ENCODE measurements around the gene SLC12A8. TPM values are rescaled to one million over a fixed set of nuclear protein-coding genes. Genes with fewer than 3 reads are reported as not detected.

SLC12A8 gene
- total and polyA plus RNA-seq, 9 of the 15 experiments (the other 6 are each of a cell fraction or from before 2014, with no cell fraction given): 0.04 to 0.33 (median 0.09) TPM; not detected in 4

DNA sequence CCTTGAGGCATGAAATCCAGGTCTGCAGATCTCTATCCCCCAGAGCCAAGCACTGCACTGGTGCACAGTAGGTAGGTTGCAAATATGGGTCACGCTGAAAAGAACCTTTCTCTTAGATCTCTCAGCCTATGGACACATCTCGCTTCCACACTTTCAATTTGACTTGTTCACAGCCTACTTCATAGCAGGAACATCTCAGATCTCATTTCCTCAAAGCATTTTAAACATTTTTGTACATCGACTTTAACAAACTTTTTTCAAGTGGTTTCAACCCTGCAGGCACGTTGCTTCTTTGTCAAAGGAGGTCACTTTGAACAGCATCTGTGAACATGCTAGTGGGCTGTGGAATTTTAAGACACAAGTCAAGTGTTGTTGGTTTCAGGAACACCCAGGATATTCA lies 76.0 kb downstream of the SLC12A8 start:
- no peak overlapping the region for H3K9ac ChIP-seq (ENCODE audit: insufficient read depth in 1 of 2, low read depth in 2 of 2, low read length in 2 of 2)
- TF ChIP-seq ZNF224 (CRISPR knock-in tag; IDR thresholded peaks at IDR 0.05) (no peak), PTBP1 (IDR thresholded peaks at IDR 0.05; ENCODE audit: low read depth, low read length) (no peak), MTF1 (CRISPR knock-in tag; IDR thresholded peaks at IDR 0.05; ENCODE audit: borderline replicate concordance) (no peak)
- TF ChIP-seq, protein P1, sequence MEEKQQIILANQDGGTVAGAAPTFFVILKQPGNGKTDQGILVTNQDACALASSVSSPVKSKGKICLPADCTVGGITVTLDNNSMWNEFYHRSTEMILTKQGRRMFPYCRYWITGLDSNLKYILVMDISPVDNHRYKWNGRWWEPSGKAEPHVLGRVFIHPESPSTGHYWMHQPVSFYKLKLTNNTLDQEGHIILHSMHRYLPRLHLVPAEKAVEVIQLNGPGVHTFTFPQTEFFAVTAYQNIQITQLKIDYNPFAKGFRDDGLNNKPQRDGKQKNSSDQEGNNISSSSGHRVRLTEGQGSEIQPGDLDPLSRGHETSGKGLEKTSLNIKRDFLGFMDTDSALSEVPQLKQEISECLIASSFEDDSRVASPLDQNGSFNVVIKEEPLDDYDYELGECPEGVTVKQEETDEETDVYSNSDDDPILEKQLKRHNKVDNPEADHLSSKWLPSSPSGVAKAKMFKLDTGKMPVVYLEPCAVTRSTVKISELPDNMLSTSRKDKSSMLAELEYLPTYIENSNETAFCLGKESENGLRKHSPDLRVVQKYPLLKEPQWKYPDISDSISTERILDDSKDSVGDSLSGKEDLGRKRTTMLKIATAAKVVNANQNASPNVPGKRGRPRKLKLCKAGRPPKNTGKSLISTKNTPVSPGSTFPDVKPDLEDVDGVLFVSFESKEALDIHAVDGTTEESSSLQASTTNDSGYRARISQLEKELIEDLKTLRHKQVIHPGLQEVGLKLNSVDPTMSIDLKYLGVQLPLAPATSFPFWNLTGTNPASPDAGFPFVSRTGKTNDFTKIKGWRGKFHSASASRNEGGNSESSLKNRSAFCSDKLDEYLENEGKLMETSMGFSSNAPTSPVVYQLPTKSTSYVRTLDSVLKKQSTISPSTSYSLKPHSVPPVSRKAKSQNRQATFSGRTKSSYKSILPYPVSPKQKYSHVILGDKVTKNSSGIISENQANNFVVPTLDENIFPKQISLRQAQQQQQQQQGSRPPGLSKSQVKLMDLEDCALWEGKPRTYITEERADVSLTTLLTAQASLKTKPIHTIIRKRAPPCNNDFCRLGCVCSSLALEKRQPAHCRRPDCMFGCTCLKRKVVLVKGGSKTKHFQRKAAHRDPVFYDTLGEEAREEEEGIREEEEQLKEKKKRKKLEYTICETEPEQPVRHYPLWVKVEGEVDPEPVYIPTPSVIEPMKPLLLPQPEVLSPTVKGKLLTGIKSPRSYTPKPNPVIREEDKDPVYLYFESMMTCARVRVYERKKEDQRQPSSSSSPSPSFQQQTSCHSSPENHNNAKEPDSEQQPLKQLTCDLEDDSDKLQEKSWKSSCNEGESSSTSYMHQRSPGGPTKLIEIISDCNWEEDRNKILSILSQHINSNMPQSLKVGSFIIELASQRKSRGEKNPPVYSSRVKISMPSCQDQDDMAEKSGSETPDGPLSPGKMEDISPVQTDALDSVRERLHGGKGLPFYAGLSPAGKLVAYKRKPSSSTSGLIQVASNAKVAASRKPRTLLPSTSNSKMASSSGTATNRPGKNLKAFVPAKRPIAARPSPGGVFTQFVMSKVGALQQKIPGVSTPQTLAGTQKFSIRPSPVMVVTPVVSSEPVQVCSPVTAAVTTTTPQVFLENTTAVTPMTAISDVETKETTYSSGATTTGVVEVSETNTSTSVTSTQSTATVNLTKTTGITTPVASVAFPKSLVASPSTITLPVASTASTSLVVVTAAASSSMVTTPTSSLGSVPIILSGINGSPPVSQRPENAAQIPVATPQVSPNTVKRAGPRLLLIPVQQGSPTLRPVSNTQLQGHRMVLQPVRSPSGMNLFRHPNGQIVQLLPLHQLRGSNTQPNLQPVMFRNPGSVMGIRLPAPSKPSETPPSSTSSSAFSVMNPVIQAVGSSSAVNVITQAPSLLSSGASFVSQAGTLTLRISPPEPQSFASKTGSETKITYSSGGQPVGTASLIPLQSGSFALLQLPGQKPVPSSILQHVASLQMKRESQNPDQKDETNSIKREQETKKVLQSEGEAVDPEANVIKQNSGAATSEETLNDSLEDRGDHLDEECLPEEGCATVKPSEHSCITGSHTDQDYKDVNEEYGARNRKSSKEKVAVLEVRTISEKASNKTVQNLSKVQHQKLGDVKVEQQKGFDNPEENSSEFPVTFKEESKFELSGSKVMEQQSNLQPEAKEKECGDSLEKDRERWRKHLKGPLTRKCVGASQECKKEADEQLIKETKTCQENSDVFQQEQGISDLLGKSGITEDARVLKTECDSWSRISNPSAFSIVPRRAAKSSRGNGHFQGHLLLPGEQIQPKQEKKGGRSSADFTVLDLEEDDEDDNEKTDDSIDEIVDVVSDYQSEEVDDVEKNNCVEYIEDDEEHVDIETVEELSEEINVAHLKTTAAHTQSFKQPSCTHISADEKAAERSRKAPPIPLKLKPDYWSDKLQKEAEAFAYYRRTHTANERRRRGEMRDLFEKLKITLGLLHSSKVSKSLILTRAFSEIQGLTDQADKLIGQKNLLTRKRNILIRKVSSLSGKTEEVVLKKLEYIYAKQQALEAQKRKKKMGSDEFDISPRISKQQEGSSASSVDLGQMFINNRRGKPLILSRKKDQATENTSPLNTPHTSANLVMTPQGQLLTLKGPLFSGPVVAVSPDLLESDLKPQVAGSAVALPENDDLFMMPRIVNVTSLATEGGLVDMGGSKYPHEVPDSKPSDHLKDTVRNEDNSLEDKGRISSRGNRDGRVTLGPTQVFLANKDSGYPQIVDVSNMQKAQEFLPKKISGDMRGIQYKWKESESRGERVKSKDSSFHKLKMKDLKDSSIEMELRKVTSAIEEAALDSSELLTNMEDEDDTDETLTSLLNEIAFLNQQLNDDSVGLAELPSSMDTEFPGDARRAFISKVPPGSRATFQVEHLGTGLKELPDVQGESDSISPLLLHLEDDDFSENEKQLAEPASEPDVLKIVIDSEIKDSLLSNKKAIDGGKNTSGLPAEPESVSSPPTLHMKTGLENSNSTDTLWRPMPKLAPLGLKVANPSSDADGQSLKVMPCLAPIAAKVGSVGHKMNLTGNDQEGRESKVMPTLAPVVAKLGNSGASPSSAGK (IDR thresholded peaks at IDR 0.05): no peak
- H3K27me3 ChIP-seq (ENCODE audit: control insufficient read depth in 2 of 2, insufficient read depth in 2 of 2, low read length in 2 of 2): peaks cover 11 to 37% of the 10 kb centered on the region in 2 experiments; a peak in 4 of 5 replicates
- no peak overlapping the region for H3K27ac ChIP-seq (ENCODE audit: extremely low read depth, low read depth, low read length)
- no peaks in the 10 kb centered on the region for H3K79me2 ChIP-seq (ENCODE audit: control insufficient read depth, insufficient read depth, low read length)
- H2AFZ ChIP-seq (ENCODE audit: low read depth, low read length): no peak overlapping the region
- H3K9me1 ChIP-seq (ENCODE audit: control insufficient read depth, insufficient read depth, low read length): no peaks in the 10 kb centered on the region
- FAIRE-seq (no peak), ATAC-seq (no peak), DNase-seq (ENCODE audit: extremely low read depth in 1 of 4, low spot score in 3 of 4) (no peak)
- ChIA-PET POLR2A (interaction anchor here (0.7 kb wide), 1 partner anchor 12 kb away, joined by 3 read pairs; no protein-coding TSS in a partner anchor), CTCF (ENCODE audit: low intra/inter-chr PET ratio) (no interaction called here)
- H3K9me3 ChIP-seq (replicated peaks; ENCODE audit: control insufficient read depth, insufficient read depth, low read depth, low read length): no peaks in the 10 kb centered on the region
- H3K4me2 ChIP-seq (ENCODE audit: insufficient read depth, low read length): no peak overlapping the region
- intact Hi-C loops (cut with micrococcal nuclease) (no loop called here), in situ Hi-C loops (cut with MboI) (loop anchor here (10.0 kb wide), 1 partner anchor 1018 kb away; no protein-coding TSS in a partner anchor)
- H3K36me3 ChIP-seq (ENCODE audit: control insufficient read depth, insufficient read depth, low read length): no peaks in the 10 kb centered on the region
- no TSS peak for BruUV-seq (replicated peaks)
- no peak overlapping the region for H3K4me3 ChIP-seq
- no peaks in the 10 kb centered on the region for H4K20me1 ChIP-seq (replicated peaks; ENCODE audit: control insufficient read depth, insufficient read depth, low read length)
- H3K4me1 ChIP-seq (replicated peaks in 1 of 2; ENCODE audit: control insufficient read depth in 2 of 2, insufficient read depth in 2 of 2, low read length in 2 of 2): peaks cover 0 to under 1% of the 10 kb centered on the region in 2 experiments; a peak in 1 of 5 replicates
- WGBS (ENCODE audit: insufficient coverage, low coverage, missing lambda C conversion rate): 4% methylated on average over 4 of the region's 4 CpGs
